HEK293 (cell line): Measurements from ENCODE around the gene UGT1A10.

Experiments
- CTCF ChIA-PET: fragments of 350-600 bp; formaldehyde crosslinking; extraction: SDS; loops from one replicate; lab custom pipeline; 2021; ENCODE audit warnings: antibody characterized with exemption; lab: Yijun Ruan, JAX
- POLR2A ChIA-PET: fragments of 300-600 bp; formaldehyde crosslinking; extraction: SDS; loops from one replicate; lab custom pipeline; 2020; ENCODE audit warnings: antibody characterized with exemption, inconsistent platforms; lab: Yijun Ruan, JAX
- H3K27ac ChIP-seq: fragments of 200-500 bp; sonication (Bioruptor generic); 2 replicates; pipeline ENCODE4 v1.5.1; 2014; ENCODE audit warnings: low read depth, low read length, control low read depth, inconsistent platforms; ENCODE audit errors: extremely low read depth
- H3K36me3 ChIP-seq, 2 experiments: fragments of 200-500 bp in 1 of 2; sonication (Bioruptor generic) in 1 of 2; 1 replicate in 1 of 2; 2 replicates in 1 of 2; pipeline ENCODE4 v1.5.1; 2014 to 2017; ENCODE audit warnings: inconsistent platforms in 2 of 2, low read length in 2 of 2; ENCODE audit not compliant: control insufficient read depth in 2 of 2, insufficient read depth in 1 of 2
- H3K4me1 ChIP-seq: fragments of 200-500 bp; sonication (Bioruptor generic); 2 replicates; pipeline ENCODE4 v1.5.1; 2014; ENCODE audit warnings: mild to moderate bottlenecking, low read length, inconsistent platforms; ENCODE audit not compliant: control insufficient read depth, insufficient read depth
- H3K4me3 ChIP-seq: 2 replicates; pipeline ENCODE4 v1.5.1; 2011; ENCODE audit warnings: low read depth, mild to moderate bottlenecking, control low read depth, low read length, moderate library complexity
- H3K9me3 ChIP-seq: fragments of 200-500 bp; sonication (Bioruptor generic); 2 replicates; pipeline ENCODE4 v1.5.1; 2014; ENCODE audit warnings: low read depth, low read length, inconsistent platforms; ENCODE audit not compliant: control insufficient read depth, insufficient read depth
- GLI4 ChIP-seq: fragments of 450-650 bp; formaldehyde crosslinking; IDR thresholded peaks from 2 replicates; pipeline ENCODE4 v1.5.1; 2016; ENCODE audit warnings: missing biosample characterization, missing genetic modification characterization
- SCRT1 ChIP-seq: fragments of 450-650 bp; formaldehyde crosslinking; IDR thresholded peaks from 2 replicates; pipeline ENCODE4 v1.5.1; 2016; ENCODE audit warnings: missing biosample characterization, missing genetic modification characterization, borderline replicate concordance
- WT1 ChIP-seq: fragments of 450-650 bp; formaldehyde crosslinking; IDR thresholded peaks from 2 replicates; pipeline ENCODE4 v1.5.1; 2016; ENCODE audit warnings: missing biosample characterization, missing genetic modification characterization
- YY2 ChIP-seq: fragments of 450-650 bp; formaldehyde crosslinking; IDR thresholded peaks from 2 replicates; pipeline ENCODE4 v1.5.1; 2016; ENCODE audit warnings: missing biosample characterization, missing genetic modification characterization
- ZBTB11 ChIP-seq: fragments of 450-650 bp; formaldehyde crosslinking; conservative IDR thresholded peaks from 2 replicates; pipeline ENCODE4 v1.5.1; 2016; ENCODE audit warnings: low read depth, missing biosample characterization, missing genetic modification characterization
- ZEB2 ChIP-seq: fragments of 450-650 bp; formaldehyde crosslinking; IDR thresholded peaks from 2 replicates; pipeline ENCODE4 v1.5.1; 2016; ENCODE audit warnings: missing biosample characterization, missing genetic modification characterization
- ZFP37 ChIP-seq: fragments of 450-650 bp; formaldehyde crosslinking; IDR thresholded peaks from 2 replicates; pipeline ENCODE4 v1.5.1; 2016; ENCODE audit warnings: missing biosample characterization, missing genetic modification characterization
- ZNF157 ChIP-seq: fragments of 450-650 bp; formaldehyde crosslinking; IDR thresholded peaks from 2 replicates; pipeline ENCODE4 v1.5.1; 2016; ENCODE audit warnings: missing biosample characterization, missing genetic modification characterization
- ZNF169 ChIP-seq: fragments of 450-650 bp; formaldehyde crosslinking; IDR thresholded peaks from 2 replicates; pipeline ENCODE4 v1.5.1; 2016; ENCODE audit warnings: missing biosample characterization, missing genetic modification characterization
- ZNF175 ChIP-seq: fragments of 450-650 bp; formaldehyde crosslinking; IDR thresholded peaks from 2 replicates; pipeline ENCODE4 v1.5.1; 2016; ENCODE audit warnings: missing biosample characterization, missing genetic modification characterization
- ZNF202 ChIP-seq: fragments of 450-650 bp; formaldehyde crosslinking; IDR thresholded peaks from 2 replicates; pipeline ENCODE4 v1.5.1; 2016; ENCODE audit warnings: missing biosample characterization, missing genetic modification characterization, borderline replicate concordance
- ZNF324 ChIP-seq: fragments of 450-650 bp; formaldehyde crosslinking; IDR thresholded peaks from 2 replicates; pipeline ENCODE4 v1.5.1; 2016; ENCODE audit warnings: missing biosample characterization, missing genetic modification characterization
- ZNF341 ChIP-seq: fragments of 450-650 bp; formaldehyde crosslinking; IDR thresholded peaks from 2 replicates; pipeline ENCODE4; 2016; ENCODE audit warnings: low read depth, missing biosample characterization, missing genetic modification characterization
- ZNF433 ChIP-seq: fragments of 450-650 bp; formaldehyde crosslinking; IDR thresholded peaks from 2 replicates; pipeline ENCODE4 v1.5.1; 2016; ENCODE audit warnings: missing biosample characterization, missing genetic modification characterization, low read depth
- ZNF518A ChIP-seq: fragments of 450-650 bp; formaldehyde crosslinking; conservative IDR thresholded peaks from 2 replicates; pipeline ENCODE4 v1.5.1; 2016; ENCODE audit warnings: low read depth, missing biosample characterization, missing genetic modification characterization
- ZNF610 ChIP-seq: fragments of 450-650 bp; formaldehyde crosslinking; IDR thresholded peaks from 2 replicates; pipeline ENCODE4 v1.5.1; 2016; ENCODE audit warnings: missing biosample characterization, missing genetic modification characterization, borderline replicate concordance
- ZNF629 ChIP-seq: fragments of 450-650 bp; formaldehyde crosslinking; IDR thresholded peaks from 2 replicates; pipeline ENCODE4 v1.5.1; 2017; ENCODE audit warnings: missing biosample characterization, missing genetic modification characterization
- ZNF645 ChIP-seq: fragments of 450-650 bp; formaldehyde crosslinking; IDR thresholded peaks from 2 replicates; pipeline ENCODE4; 2016; ENCODE audit warnings: missing biosample characterization, missing genetic modification characterization
- ZNF701 ChIP-seq: fragments of 450-650 bp; formaldehyde crosslinking; IDR thresholded peaks from 2 replicates; pipeline ENCODE4 v1.5.1; 2016; ENCODE audit warnings: missing biosample characterization, missing genetic modification characterization
- ZNF704 ChIP-seq: fragments of 450-650 bp; formaldehyde crosslinking; IDR thresholded peaks from 2 replicates; pipeline ENCODE4 v1.5.1; 2016; ENCODE audit warnings: missing biosample characterization, missing genetic modification characterization
- ZNF76 ChIP-seq: fragments of 450-650 bp; formaldehyde crosslinking; IDR thresholded peaks from 2 replicates; pipeline ENCODE4; 2016; ENCODE audit warnings: low read depth, missing biosample characterization, missing genetic modification characterization, borderline replicate concordance
- ZNF830 ChIP-seq: fragments of 450-650 bp; IDR thresholded peaks from 2 replicates; pipeline ENCODE4 v1.5.0; 2018; ENCODE audit warnings: missing biosample characterization, missing genetic modification characterization, low read depth, mild to moderate bottlenecking, moderate library complexity
- ZNF837 ChIP-seq: fragments of 450-650 bp; formaldehyde crosslinking; IDR thresholded peaks from 2 replicates; pipeline ENCODE4 v1.5.1; 2016; ENCODE audit warnings: missing biosample characterization, missing genetic modification characterization
- ZXDB ChIP-seq: fragments of 450-650 bp; formaldehyde crosslinking; IDR thresholded peaks from 2 replicates; pipeline ENCODE4 v1.5.1; 2016; ENCODE audit warnings: missing biosample characterization, missing genetic modification characterization
- TF ChIP-seq, protein P1 (sequence below): fragments of 450-650 bp; formaldehyde crosslinking; IDR thresholded peaks from 2 replicates; pipeline ENCODE4 v1.5.1; 2016; ENCODE audit warnings: missing biosample characterization, missing genetic modification characterization

Gene UGT1A10

GRCh38 chr2:233604826-233605225 is 31.4 kb upstream of the UGT1A10 start:
- ChIA-PET POLR2A (no interaction called here), CTCF (no interaction called here)
- TF ChIP-seq ZNF175 (tag by site-specific recombination) (no peak), ZNF518A (tag by site-specific recombination) (no peak), ZNF645 (tag by site-specific recombination) (no peak), SCRT1 (tag by site-specific recombination) (no peak), ZNF830 (tag by site-specific recombination) (no peak), ZNF341 (tag by site-specific recombination) (no peak), ZNF704 (tag by site-specific recombination) (no peak), YY2 (tag by site-specific recombination) (no peak)
- TF ChIP-seq, all 188 proteins: peak for 0
- H3K9me3 ChIP-seq: no peaks in the 10 kb centered on the region
- H3K4me1 ChIP-seq: no peaks in the 10 kb centered on the region
- no peaks in the 10 kb centered on the region for H3K36me3 ChIP-seq
- H3K4me3 ChIP-seq: no peak overlapping the region
- no peak overlapping the region for H3K27ac ChIP-seq

DNA sequence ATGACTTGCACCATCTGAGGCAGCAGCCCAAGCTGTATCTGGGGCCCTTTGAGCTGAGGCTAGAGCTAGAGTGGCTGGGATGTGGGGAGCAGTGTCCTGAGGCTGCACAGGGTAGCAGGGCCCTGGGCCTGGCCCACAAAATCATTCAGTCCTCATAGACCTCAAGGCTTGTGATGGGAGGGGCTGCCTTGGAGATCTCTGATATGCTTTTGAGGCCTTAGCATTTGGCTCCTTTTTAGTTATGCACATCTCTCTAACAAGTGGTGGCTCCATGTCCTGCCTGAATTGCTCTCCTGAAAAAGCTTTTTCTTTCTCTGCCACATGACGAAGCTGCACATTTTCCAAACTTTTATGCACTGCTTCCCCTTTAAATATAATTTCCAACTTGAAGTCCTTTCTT is 30.6 kb upstream of the UGT1A10 start:
- no peaks in the 10 kb centered on the region for H3K36me3 ChIP-seq
- POLR2A ChIA-PET: no interaction called here
- CTCF ChIA-PET: no interaction called here
- H3K9me3 ChIP-seq: no peaks in the 10 kb centered on the region
- no peak overlapping the region for H3K27ac ChIP-seq
- no peaks in the 10 kb centered on the region for H3K4me1 ChIP-seq
- no peak overlapping the region for H3K4me3 ChIP-seq
- TF ChIP-seq ZNF837 (tag by site-specific recombination): no peak
- no peak for TF ChIP-seq GLI4 (tag by site-specific recombination)
- TF ChIP-seq ZBTB11 (tag by site-specific recombination): no peak
- TF ChIP-seq ZNF76 (tag by site-specific recombination): no peak
- TF ChIP-seq ZNF433 (tag by site-specific recombination): no peak
- no peak for TF ChIP-seq ZEB2
- no peak for TF ChIP-seq ZNF324 (tag by site-specific recombination)
- TF ChIP-seq ZFP37 (tag by site-specific recombination): no peak
- TF ChIP-seq ZNF169: no peak
- TF ChIP-seq ZNF701: no peak
- no peak for TF ChIP-seq ZNF610 (tag by site-specific recombination)
- no peak for TF ChIP-seq ZXDB
- TF ChIP-seq, protein P1, sequence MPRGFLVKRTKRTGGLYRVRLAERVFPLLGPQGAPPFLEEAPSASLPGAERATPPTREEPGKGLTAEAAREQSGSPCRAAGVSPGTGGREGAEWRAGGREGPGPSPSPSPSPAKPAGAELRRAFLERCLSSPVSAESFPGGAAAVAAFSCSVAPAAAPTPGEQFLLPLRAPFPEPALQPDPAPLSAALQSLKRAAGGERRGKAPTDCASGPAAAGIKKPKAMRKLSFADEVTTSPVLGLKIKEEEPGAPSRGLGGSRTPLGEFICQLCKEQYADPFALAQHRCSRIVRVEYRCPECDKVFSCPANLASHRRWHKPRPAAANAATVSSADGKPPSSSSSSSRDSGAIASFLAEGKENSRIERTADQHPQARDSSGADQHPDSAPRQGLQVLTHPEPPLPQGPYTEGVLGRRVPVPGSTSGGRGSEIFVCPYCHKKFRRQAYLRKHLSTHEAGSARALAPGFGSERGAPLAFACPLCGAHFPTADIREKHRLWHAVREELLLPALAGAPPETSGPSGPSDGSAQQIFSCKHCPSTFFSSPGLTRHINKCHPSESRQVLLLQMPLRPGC (tag by site-specific recombination): no peak
- TF ChIP-seq ZNF629: no peak
- TF ChIP-seq ZNF202 (tag by site-specific recombination): no peak
- no peak for TF ChIP-seq ZNF157 (tag by site-specific recombination)
- TF ChIP-seq WT1 (tag by site-specific recombination): no peak
